Measurements from ENCODE around the gene TNS1.
A peak's percentile ranks its signal among the peaks of the same experiment; 100 is the strongest.

The TNS1 gene

GRCh38 chr2:217892560-217892959, 110.2 kb downstream of the TNS1 start:
- no peak for DNase-seq

GRCh38 chr2:217890445-217890844, 112.3 kb downstream of the TNS1 start:
- no peak for DNase-seq

GRCh38 chr2:217889656-217890055, 113.1 kb downstream of the TNS1 start:
- no peak for DNase-seq

DNA sequence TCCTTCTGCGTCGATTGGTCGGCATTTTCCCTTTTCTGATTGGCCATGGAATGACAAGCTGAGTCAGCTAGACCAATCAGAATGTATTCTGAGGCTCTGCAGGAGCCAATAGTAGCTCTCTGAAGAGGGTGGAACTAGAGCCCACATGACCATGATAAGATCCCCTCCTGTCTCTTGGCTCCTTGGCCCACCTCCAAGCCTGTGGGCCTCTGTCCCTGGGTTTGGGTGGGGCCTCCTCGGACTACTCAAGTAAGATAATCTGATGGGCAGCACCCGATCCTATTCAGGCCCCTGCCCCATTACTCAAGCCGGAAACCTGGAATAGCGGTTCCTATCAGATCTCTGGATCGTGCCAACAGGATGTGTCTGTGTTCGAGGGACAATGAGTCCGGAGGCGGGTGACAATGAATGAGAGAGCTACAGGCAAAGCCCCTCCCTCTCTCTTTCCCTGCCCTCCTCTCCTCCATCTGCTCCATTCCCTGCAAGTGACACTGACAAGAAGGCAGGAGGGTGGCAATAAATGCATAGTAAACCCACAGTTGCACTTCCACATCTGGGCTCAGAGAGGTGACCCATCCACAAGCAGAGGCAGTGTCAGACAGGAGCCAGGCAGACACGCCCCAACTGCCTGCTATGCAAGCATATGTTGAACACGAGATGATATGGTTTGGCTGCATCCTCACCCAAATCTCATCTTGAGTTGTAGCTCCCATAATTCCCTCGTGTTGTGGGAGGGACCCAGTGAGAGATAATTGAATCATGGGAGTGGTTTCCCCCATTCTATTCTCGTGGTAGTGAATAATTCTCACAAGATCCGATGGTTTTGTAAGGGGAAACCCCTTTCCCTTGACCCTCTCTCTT, 114.7 kb downstream of the TNS1 start:
- peak; percentile 55 for DNase-seq

GRCh38 chr2:217886720-217887309, 116.0 kb downstream of the TNS1 start:
- peak; percentile 84 for DNase-seq

DNA sequence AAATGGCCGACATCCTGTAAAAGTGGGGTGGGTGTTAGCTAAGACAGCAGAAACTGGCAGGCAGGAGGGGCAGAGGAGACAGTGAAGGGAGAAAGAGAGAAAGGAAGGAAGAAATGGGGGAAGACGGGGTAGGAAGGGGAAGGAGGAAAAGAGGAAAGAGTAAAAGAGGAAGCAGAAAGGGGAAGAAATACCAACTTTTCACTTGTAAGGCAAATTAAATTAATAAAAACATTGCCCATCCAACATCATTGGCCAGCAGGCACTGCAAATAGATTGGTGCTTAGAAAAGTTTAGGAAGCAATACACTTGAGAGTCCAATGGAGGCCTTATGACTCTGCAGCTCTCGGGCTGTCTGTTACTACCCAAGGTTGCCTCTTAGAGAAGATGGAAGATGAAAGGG, 116.7 kb downstream of the TNS1 start:
- no peak for DNase-seq

- DNase-seq = no peak
These were observed 117.8 kb downstream of the TNS1 start for GRCh38 chr2:217884985-217885384.

DNA sequence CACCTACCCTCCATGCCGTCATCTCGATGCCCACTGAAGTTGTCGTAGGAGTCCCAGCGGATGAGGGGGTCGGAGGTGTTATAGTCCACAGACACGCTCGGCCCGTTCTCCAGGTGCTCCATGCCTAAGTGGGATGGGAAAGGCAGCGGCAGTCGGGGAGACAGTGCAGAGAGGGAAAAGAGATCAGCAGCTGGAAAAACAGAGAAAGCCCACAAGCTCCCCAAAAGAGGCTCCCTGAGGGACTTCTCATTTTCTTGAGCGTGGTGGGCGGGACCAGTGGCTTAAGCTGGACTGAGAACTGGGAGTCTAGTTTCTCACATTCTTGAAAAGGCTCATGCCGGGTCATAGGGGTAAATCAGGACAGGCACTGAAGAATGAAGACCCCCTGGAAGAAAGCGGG, 121.9 kb downstream of the TNS1 start:
- DNase-seq = peak; percentile 57

DNA sequence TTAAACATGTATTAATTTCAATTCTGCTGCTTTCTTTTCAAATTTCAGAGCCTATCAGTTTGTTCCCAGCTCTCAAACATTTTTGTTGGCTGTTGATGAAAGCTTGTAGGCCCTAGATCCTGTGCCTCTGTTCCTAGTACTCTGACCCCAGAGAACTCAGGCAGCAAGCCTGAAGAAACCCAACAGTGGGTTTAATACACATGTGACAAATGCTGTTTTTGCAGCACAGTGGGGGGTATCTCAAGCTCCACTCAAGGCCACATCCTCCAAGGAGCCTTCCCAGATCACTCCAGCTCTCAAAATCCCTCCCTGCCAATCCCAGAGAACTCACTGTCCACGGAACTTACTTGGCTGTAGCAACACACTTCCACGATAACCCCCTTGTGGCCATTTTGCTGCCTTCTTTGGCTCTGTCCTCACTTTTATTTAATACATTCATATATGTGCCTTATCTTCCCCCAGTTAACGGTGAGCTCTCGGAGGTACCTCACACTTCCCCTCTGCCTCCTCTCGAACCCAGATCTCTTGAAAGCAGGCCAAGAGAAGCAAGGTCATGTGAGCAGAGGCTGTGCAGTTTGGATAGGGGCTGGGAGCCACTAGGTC, 122.4 kb downstream of the TNS1 start:
- DNase-seq = no peak

DNA sequence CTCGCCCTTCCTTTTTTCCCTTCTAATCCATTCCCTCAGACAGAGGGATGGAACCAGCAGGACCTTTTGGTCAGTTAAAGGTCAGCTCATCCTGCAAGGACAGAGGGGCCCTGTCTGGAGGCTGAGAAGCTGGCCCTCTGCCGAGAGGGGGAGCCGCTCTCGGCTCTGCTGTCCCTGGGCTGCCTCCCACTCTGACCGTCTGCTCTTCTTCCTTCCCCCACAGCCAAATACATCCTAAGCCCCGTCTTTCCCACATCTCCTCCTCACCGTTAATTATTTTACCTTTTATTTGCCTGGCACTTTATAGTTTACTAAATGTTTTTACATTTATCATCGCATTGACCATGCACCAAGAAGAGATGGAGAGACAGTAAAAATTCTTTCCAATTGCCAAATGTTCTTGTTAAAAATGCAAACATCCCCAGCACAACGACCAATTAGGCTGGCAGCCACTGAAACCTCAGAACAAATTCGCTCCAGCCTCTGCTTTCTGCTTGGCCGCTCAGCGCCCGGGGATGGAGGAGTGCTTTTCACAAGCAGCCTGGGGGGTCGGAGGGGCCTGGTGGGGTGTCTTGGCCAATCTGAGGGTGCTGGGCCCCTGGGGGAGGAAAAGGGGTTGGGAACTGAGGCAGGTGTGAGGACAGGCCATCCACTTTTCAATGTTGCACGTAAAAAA, 123.7 kb downstream of the TNS1 start:
- no peak for DNase-seq

DNA sequence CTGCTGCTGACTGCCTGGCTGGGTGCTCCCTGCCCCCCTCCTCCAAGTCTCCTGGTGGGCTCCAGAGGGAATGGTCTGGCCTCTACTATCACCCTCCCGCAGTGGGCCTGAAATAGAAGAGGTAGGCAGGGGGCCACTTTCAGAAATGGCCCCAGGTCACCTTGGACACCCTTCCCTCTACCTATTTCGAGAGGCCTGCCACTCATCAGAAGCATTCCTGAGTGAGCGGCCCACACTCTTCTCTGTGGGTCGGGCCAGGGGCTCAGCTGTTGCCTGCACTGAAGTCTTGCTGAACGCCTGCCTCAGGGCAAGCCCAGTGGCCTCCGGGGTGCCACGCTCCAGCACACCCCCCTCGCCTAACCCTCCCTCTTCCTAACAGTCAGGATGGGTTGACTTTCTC, 124.9 kb downstream of the TNS1 start:
- DNase-seq = no peak

DNA sequence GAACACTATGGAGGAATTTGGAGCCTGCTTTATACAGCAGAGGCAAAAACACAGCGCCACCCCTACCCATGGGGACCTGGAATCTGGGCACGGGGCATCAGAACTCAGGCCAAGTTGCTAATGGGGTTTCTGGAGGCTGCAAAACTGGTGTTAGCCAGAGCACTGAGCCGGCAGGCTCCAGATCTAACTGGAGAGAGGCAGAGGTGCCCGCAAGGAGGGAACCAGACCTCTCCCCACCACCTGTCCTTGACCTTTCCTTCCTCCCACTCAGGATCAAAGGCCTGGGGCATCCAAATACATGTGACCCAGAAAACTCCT, 126.6 kb downstream of the TNS1 start:
- no peak for DNase-seq

- DNase-seq = no peak
These were observed 127.1 kb downstream of the TNS1 start for GRCh38 chr2:217875556-217876252.

GRCh38 chr2:217875138-217875537, 127.7 kb downstream of the TNS1 start:
- no peak for DNase-seq

DNA sequence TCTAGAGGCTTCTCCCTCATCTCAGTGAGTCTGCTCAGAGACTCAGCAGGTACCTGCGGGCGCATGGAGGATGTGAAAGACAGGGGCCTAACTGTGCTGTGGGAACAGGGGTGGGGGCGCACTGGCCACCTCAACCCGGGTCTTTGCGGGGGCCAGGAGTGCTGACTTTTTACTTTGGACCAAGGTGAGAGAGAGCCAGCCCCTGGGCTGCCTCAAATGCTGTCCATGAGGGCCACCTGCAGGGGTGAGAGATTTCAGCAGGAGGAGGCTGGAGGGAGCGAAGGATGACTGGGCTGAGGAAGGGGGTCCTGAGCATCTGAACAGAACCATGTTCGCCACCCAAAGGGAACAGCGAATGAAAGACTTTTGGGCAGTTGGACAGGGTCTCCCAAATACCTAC, 129.4 kb downstream of the TNS1 start:
- no peak for DNase-seq

DNA sequence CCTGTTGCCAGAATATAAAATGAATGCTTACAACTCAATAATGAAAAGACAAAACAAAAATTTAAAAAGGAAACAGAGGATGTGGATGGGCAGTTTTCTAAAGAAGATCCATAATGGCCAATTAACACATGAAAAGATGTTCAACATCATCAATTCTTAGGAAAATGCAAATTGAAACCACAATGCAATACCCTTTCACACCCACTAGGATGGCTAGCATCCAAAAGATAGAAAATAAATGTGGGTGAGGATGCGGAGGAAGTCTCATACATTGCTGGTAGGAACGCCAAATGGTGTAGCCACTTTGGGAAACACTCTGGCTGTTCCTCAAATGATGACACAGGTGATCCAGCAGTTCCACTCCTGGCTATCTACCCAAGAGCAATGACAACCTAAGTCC, 130.5 kb downstream of the TNS1 start:
- DNase-seq = no peak

DNA sequence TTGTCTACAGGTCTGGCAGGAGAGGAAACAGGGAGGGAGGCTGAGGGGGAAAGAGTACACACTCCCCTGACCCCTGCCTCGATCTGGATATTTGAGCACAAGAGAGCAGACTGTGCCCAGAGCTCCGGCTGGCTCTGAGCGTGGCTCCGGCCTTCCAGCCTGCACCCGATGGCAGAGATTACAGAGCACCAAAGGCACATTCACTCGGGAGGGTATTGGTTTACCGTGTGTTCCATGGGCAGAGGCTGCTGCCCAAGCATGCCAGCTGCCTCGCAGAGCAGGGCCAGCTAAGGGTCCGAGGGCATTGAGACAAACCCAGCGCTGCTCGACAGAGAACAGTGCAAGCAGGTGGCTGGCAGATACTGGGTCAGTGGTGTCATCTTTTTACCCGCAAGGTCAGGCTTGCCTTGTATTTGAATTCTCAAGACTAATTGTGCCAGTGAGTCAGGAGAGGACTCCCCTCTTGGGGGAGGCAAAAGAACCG, 132.2 kb downstream of the TNS1 start:
- no peak for DNase-seq

DNA sequence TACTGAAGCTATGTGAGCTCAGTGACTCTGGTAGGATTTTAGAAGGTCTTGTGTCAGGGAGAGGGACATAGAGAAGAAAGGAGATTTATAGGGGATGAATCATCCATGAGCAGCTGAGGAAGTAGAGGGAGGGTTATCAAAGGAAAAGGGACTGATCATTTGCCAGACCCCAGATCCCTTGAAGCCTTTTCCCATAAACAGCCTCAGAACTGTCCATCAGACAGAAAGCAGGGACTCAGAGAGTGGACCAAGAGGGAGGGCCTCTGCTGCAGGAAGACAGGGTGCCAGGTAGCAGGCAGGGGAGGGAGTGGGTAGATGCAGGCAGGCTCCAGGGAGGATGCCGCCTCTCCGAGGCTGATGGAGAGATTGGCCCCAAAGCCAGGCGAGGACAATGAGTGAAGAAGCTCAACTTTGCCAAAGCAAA, 133.9 kb downstream of the TNS1 start:
- no peak for DNase-seq

GRCh38 chr2:217868265-217868892, 134.4 kb downstream of the TNS1 start:
- no peak for DNase-seq

DNA sequence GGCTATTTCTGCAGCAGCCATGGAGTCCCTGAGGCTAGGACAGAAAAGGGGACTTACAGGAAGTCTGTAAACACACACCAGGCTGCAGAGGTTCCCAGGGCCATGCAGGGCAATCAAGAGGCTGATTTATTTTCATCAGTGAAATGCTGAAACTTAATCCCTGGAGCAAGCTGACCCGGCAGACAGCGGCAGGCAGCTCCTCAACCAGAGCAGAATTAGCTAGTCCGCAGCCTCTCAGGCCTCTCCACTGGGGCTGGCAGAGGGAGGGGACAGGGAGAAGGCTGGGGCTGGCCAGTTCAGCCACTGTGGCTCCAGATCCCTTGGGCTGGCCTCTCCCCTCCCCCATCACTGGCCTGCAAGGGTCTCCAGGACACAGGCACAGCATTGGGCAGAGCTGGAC, 136.3 kb downstream of the TNS1 start:
- DNase-seq = no peak

DNA sequence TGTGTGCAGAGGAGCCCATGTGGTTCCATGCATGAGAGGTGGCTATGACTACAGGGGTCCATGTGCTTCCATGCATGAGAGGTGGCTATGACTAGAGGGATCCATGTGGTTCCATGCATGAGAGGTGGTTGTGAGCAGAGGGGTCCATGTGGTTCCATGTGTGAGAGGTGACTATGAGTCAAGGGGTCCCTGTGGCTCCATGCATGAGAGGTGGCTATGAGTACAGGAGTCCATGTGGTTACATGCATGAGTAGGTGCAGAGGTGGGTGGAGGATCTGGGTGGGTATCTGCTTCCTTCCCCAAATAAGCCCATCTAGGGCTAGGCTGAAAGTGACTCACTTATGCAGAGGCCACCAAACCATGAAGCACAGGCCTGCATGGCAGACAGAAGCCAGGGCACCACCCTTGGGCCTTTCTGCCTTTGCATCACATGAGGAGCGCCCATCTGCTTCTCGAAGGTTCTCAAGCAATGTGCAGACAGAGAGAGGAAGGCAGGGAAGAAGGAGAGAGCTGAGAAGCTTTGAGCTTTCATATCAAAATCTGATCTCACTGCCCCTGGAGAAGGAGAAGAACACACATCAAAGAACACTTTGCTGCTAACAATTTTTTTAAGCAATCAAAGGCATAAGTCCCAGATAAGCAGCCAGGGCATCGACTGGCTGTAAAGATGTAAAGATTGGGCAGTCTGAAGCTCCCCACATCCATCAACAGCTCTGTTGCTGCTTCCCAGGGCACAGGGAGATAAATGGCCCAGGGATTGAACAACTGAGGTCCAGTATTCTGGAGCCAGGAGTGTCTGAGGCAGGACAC, 137.6 kb downstream of the TNS1 start:
- DNase-seq = no peak

DNA sequence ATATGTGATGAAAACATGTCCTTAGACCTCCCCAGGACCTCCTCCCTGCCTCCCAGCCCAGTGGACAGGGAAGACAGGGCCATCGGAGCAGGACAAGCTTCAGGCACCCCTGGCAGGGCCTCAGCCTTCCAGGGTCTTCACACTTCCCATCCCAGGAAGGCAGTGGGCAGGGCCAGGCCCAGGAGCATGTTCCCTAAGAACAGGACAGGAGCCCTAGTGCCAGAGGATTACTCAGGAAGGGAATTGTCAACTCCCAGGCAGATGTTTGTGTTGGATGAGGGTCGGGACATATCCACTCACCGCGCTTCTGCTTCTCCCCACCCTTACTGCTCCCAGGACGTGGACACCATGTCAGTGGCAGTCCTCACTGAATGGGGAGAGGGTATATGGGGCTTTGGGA, 138.9 kb downstream of the TNS1 start:
- peak; percentile 67 for DNase-seq
